GM12875 (cell line): Measurements from ENCODE around the gene ABCC11.

Experiments used
- H3K4me3 ChIP-seq: one replicate; pipeline ENCODE4 v1.5.1; 2011; ENCODE audit warnings: low read depth, low read length, control low read depth
- CTCF ChIP-seq: IDR thresholded peaks from 2 replicates; pipeline ENCODE4 v1.5.1; 2011; ENCODE audit warnings: low read depth, mild to moderate bottlenecking, control low read depth, inconsistent platforms, low read length, moderate library complexity, borderline replicate concordance; ENCODE audit not compliant: insufficient read depth

The ABCC11 gene

GRCh38 chr16:48139517-48139916, 107.8 kb downstream of the ABCC11 start:
- no peak overlapping the region for H3K4me3 ChIP-seq
- no peak for TF ChIP-seq CTCF

- no peak for TF ChIP-seq CTCF
- H3K4me3 ChIP-seq = no peak overlapping the region
These were observed 108.8 kb downstream of the ABCC11 start for GRCh38 chr16:48138543-48138942.

GRCh38 chr16:48137822-48138221, 109.5 kb downstream of the ABCC11 start:
- no peak overlapping the region for H3K4me3 ChIP-seq
- TF ChIP-seq CTCF = no peak

- no peak overlapping the region for H3K4me3 ChIP-seq
- TF ChIP-seq CTCF = no peak
These were observed 110.6 kb downstream of the ABCC11 start for GRCh38 chr16:48136547-48137360.

- no peak overlapping the region for H3K4me3 ChIP-seq
- TF ChIP-seq CTCF = no peak
These were observed 113.7 kb downstream of the ABCC11 start for GRCh38 chr16:48133455-48134211.

GRCh38 chr16:48132696-48133095, 114.6 kb downstream of the ABCC11 start:
- H3K4me3 ChIP-seq = no peak overlapping the region
- TF ChIP-seq CTCF = no peak
